ENCODE measurements around the gene RPL18A.

RPL18A gene

DNA sequence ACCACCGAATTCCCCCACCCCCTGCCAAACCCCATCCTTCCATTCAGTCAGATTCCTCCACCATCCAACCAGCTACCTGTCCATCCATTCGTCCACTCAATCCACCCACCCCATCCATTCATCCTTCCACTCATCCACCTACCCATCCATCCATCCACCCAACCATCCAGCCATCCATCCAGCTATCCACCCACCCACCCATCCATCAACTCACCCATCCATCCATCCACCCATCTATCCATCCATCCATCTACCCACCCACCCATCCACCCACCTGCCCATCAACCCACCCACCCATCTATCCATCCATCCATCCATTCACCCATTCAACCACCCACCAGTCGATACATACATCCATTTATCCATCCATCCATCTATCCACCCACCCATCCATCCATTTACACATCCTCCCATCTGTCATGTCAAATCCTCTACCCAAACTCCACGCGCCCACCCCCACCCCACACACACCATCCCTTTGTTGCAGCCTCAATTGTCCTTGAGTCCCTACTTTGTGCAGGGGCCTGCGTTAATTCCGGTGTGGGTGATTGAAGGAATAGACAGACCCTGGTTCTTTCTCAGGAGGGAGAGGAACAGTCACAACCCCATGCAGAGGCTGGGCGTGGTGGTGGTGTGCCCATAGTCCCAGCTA, 6.7 kb downstream of the RPL18A start:
- no peak overlapping the region for H3K27ac ChIP-seq (ENCODE audit: low read depth, low read length)
- no peak overlapping the region for H3K4me3 ChIP-seq (ENCODE audit: low read depth in 1 of 5, low read length in 5 of 5)
- peaks cover 0 to 49% (median 46%) of the 10 kb centered on the region in 5 donors for H3K36me3 ChIP-seq (ENCODE audit: control insufficient read depth in 5 of 5, insufficient read depth in 5 of 5, low read length in 5 of 5)
- H3K9ac ChIP-seq (ENCODE audit: low read length in 5 of 5), result no peak overlapping the region
- peaks cover 0 to 10% (median 5%) of the 10 kb centered on the region in 5 donors for H3K4me1 ChIP-seq (ENCODE audit: control insufficient read depth in 5 of 5, insufficient read depth in 5 of 5, low read length in 5 of 5)
- H3K9me3 ChIP-seq (ENCODE audit: control insufficient read depth in 5 of 5, low read length in 5 of 5), result no peaks in the 10 kb centered on the region
- peaks cover 8 to 14% (median 9%) of the 10 kb centered on the region in 5 donors for H3K27me3 ChIP-seq (ENCODE audit: control insufficient read depth in 5 of 5, insufficient read depth in 4 of 5, low read length in 5 of 5)

- Histone ChIP-seq H3K36me3 (ENCODE audit: control insufficient read depth in 5 of 5, insufficient read depth in 5 of 5, low read length in 5 of 5) (peaks cover 0 to 43% (median 41%) of the 10 kb centered on the region in 5 donors), H3K4me3 (ENCODE audit: low read depth in 1 of 5, low read length in 5 of 5) (no peak overlapping the region), H3K27ac (ENCODE audit: low read depth, low read length) (no peak overlapping the region), H3K4me1 (ENCODE audit: control insufficient read depth in 5 of 5, insufficient read depth in 5 of 5, low read length in 5 of 5) (peaks cover 0 to 6% (median 3%) of the 10 kb centered on the region in 5 donors), H3K9me3 (ENCODE audit: control insufficient read depth in 5 of 5, low read length in 5 of 5) (no peaks in the 10 kb centered on the region), H3K27me3 (ENCODE audit: control insufficient read depth in 5 of 5, insufficient read depth in 4 of 5, low read length in 5 of 5) (peaks cover 12 to 19% (median 15%) of the 10 kb centered on the region in 5 donors), H3K9ac (ENCODE audit: low read length in 5 of 5) (no peak overlapping the region)
Measured at GRCh38 chr19:17866964-17867486, 7.3 kb downstream of the RPL18A start.

DNA sequence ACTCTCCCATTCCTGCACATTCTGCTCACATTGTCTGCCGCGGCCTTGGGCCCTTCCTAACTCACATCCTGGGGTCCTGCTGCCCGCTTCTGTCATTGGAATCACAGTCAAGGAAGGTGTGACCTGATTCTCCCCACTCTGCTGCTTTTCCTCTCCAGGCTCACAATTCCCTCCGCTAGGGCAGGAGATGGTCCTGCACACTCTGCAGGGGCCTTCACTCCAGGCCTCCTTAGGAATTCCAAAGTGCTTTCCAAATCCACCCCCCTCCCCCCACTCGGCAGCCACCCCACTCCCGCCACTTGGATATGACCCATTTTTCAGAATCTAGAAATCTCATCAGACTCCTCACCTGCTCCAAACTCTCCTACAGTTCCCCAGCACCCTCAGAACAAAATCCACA, 9.0 kb downstream of the RPL18A start:
- no peak overlapping the region for H3K9ac ChIP-seq (ENCODE audit: low read length in 5 of 5)
- no peaks in the 10 kb centered on the region for H3K9me3 ChIP-seq (ENCODE audit: control insufficient read depth in 5 of 5, low read length in 5 of 5)

GRCh38 chr19:17869114-17869608, 9.5 kb downstream of the RPL18A start:
- H3K36me3 ChIP-seq (ENCODE audit: control insufficient read depth in 5 of 5, insufficient read depth in 5 of 5, low read length in 5 of 5), result peaks cover 0 to 21% (median 19%) of the 10 kb centered on the region in 5 donors
- no peak overlapping the region for H3K9ac ChIP-seq (ENCODE audit: low read length in 5 of 5)
- no peaks in the 10 kb centered on the region for H3K9me3 ChIP-seq (ENCODE audit: control insufficient read depth in 5 of 5, low read length in 5 of 5)
- H3K27me3 ChIP-seq (ENCODE audit: control insufficient read depth in 5 of 5, insufficient read depth in 4 of 5, low read length in 5 of 5), result peaks cover 27 to 35% (median 30%) of the 10 kb centered on the region in 5 donors
- H3K4me1 ChIP-seq (ENCODE audit: control insufficient read depth in 5 of 5, insufficient read depth in 5 of 5, low read length in 5 of 5), result peaks cover 0 to 19% (median 12%) of the 10 kb centered on the region in 5 donors
- H3K4me3 ChIP-seq (ENCODE audit: low read depth in 1 of 5, low read length in 5 of 5), result no peak overlapping the region
- no peak overlapping the region for H3K27ac ChIP-seq (ENCODE audit: low read depth, low read length)

More for the DNA sequence above, 9.0 kb downstream of the RPL18A start:
- H3K36me3 ChIP-seq (ENCODE audit: control insufficient read depth in 5 of 5, insufficient read depth in 5 of 5, low read length in 5 of 5), result peaks cover 0 to 26% (median 24%) of the 10 kb centered on the region in 5 donors
- no peak overlapping the region for H3K4me3 ChIP-seq (ENCODE audit: low read depth in 1 of 5, low read length in 5 of 5)
- H3K27me3 ChIP-seq (ENCODE audit: control insufficient read depth in 5 of 5, insufficient read depth in 4 of 5, low read length in 5 of 5), result peaks cover 23 to 31% (median 26%) of the 10 kb centered on the region in 5 donors
- H3K27ac ChIP-seq (ENCODE audit: low read depth, low read length), result no peak overlapping the region
- H3K4me1 ChIP-seq (ENCODE audit: control insufficient read depth in 5 of 5, insufficient read depth in 5 of 5, low read length in 5 of 5), result peaks cover 0 to 15% (median 8%) of the 10 kb centered on the region in 5 donors

DNA sequence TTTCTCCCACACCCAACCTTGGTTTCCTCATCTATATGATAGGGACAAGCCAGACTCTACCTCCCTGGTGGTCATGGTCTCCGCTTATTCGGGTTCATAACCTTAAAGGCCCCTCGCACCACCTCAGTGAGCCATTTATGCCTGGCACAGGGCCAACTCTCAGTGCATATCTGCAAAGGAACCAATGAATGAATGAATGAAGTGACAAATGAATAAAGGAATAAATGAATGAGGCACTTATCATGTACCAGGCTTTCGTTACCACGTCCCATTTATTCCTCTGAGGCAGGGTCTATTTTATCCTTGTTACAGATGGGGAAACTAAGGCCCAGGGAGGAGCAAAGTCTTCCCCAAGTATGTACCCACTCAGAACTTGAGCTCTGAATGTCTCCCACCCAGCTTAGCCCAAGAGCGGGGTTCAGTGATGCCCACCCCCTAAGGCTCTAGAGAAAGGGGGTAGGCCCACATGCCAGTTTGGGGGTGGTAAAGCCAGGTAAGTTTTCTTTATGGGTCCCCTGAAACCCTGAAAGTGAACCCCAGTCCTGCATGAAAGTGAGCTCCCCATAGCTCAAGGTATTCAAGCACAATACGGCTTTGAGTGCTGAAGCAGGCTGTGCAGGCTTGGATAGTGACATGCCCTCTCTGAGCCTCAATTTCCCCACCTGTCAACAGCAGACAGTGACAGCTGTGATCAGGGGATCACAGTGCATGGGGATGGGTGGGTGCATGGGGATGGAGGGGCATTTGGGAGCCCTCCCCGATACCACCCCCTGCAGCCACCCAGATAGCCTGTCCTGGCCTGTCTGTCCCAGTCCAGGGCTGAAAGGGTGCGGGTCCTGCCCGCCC, 11.5 kb downstream of the RPL18A start:
- peaks cover 0 to 19% (median 12%) of the 10 kb centered on the region in 5 donors for H3K4me1 ChIP-seq (ENCODE audit: control insufficient read depth in 5 of 5, insufficient read depth in 5 of 5, low read length in 5 of 5)
- no peaks in the 10 kb centered on the region for H3K9me3 ChIP-seq (ENCODE audit: control insufficient read depth in 5 of 5, low read length in 5 of 5)
- no peak overlapping the region for H3K27ac ChIP-seq (ENCODE audit: low read depth, low read length)
- peaks cover 0 to under 1% (median 0%) of the 10 kb centered on the region in 5 donors for H3K36me3 ChIP-seq (ENCODE audit: control insufficient read depth in 5 of 5, insufficient read depth in 5 of 5, low read length in 5 of 5)
- H3K4me3 ChIP-seq (ENCODE audit: low read depth in 1 of 5, low read length in 5 of 5), result no peak overlapping the region
- no peak overlapping the region for H3K9ac ChIP-seq (ENCODE audit: low read length in 5 of 5)
- H3K27me3 ChIP-seq (ENCODE audit: control insufficient read depth in 5 of 5, insufficient read depth in 4 of 5, low read length in 5 of 5), result peaks cover 27 to 44% (median 39%) of the 10 kb centered on the region in 5 donors

- H3K27ac ChIP-seq (ENCODE audit: low read depth, low read length), result no peak within 1 kb of the TSS
- peaks cover 27 to 44% (median 39%) of the 10 kb centered on the region in 5 donors for H3K27me3 ChIP-seq (ENCODE audit: control insufficient read depth in 5 of 5, insufficient read depth in 4 of 5, low read length in 5 of 5)
- H3K9me3 ChIP-seq (ENCODE audit: control insufficient read depth in 5 of 5, low read length in 5 of 5), result no peaks in the 10 kb centered on the region
- peaks cover 0 to 19% (median 12%) of the 10 kb centered on the region in 5 donors for H3K4me1 ChIP-seq (ENCODE audit: control insufficient read depth in 5 of 5, insufficient read depth in 5 of 5, low read length in 5 of 5)
- no peaks in the 10 kb centered on the region for H3K36me3 ChIP-seq (ENCODE audit: control insufficient read depth in 5 of 5, insufficient read depth in 5 of 5, low read length in 5 of 5)
- H3K4me3 ChIP-seq (ENCODE audit: low read depth in 1 of 5, low read length in 5 of 5), result peak within 1 kb of the TSS in 1 of 5 donors; percentile 22
- no peak within 1 kb of the TSS for H3K9ac ChIP-seq (ENCODE audit: low read length in 5 of 5)
Measured at GRCh38 chr19:17871878-17872250, 12.2 kb downstream of the RPL18A start, which contains the start of gene SLC5A5. Gene SLC5A5, plus strand, starts transcription at chr19:17871945. Its CDS starts 375 bp downstream, at chr19:17872320.

DNA sequence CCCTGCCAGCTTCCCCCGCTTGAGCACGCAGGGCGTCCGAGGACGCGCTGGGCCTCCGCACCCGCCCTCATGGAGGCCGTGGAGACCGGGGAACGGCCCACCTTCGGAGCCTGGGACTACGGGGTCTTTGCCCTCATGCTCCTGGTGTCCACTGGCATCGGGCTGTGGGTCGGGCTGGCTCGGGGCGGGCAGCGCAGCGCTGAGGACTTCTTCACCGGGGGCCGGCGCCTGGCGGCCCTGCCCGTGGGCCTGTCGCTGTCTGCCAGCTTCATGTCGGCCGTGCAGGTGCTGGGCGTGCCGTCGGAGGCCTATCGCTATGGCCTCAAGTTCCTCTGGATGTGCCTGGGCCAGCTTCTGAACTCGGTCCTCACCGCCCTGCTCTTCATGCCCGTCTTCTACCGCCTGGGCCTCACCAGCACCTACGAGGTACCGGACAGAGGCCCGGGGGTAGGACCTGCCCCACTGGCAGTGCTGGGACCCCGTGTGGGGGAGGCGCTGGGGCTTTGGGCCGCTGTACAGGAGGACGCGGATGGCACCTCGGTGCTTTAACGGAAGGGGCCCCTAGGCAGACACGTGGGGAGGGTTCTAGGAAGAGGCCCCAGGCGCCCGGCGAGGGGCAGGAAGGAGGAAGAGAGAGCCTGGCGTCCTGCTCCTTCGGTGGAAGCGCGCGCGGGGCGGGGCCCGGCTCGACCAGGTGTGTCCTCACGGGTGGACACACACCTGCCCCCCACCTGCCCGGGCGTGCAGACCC, 12.7 kb downstream of the RPL18A start:
- H3K4me1 ChIP-seq (ENCODE audit: control insufficient read depth in 5 of 5, insufficient read depth in 5 of 5, low read length in 5 of 5), result peaks cover 0 to 19% (median 12%) of the 10 kb centered on the region in 5 donors
- H3K4me3 ChIP-seq (ENCODE audit: low read depth in 1 of 5, low read length in 5 of 5), result peak overlapping the region in 1 of 5 donors; percentile 22
- H3K9me3 ChIP-seq (ENCODE audit: control insufficient read depth in 5 of 5, low read length in 5 of 5), result no peaks in the 10 kb centered on the region
- peaks cover 27 to 44% (median 39%) of the 10 kb centered on the region in 5 donors for H3K27me3 ChIP-seq (ENCODE audit: control insufficient read depth in 5 of 5, insufficient read depth in 4 of 5, low read length in 5 of 5)
- no peaks in the 10 kb centered on the region for H3K36me3 ChIP-seq (ENCODE audit: control insufficient read depth in 5 of 5, insufficient read depth in 5 of 5, low read length in 5 of 5)
- H3K27ac ChIP-seq (ENCODE audit: low read depth, low read length), result no peak overlapping the region
- no peak overlapping the region for H3K9ac ChIP-seq (ENCODE audit: low read length in 5 of 5)

GRCh38 chr19:17873786-17874757, 14.4 kb downstream of the RPL18A start:
- Histone ChIP-seq H3K27me3 (ENCODE audit: control insufficient read depth in 5 of 5, insufficient read depth in 4 of 5, low read length in 5 of 5) (peaks cover 27 to 46% (median 39%) of the 10 kb centered on the region in 5 donors), H3K9ac (ENCODE audit: low read length in 5 of 5) (no peak overlapping the region), H3K9me3 (ENCODE audit: control insufficient read depth in 5 of 5, low read length in 5 of 5) (no peaks in the 10 kb centered on the region), H3K27ac (ENCODE audit: low read depth, low read length) (no peak overlapping the region), H3K4me1 (ENCODE audit: control insufficient read depth in 5 of 5, insufficient read depth in 5 of 5, low read length in 5 of 5) (peaks cover 0 to 19% (median 12%) of the 10 kb centered on the region in 5 donors), H3K4me3 (ENCODE audit: low read depth in 1 of 5, low read length in 5 of 5) (peak overlapping the region in 1 of 5 donors; percentile 31), H3K36me3 (ENCODE audit: control insufficient read depth in 5 of 5, insufficient read depth in 5 of 5, low read length in 5 of 5) (no peaks in the 10 kb centered on the region)
